Measurements from ENCODE around the gene RPL37A.

Gene RPL37A

DNA sequence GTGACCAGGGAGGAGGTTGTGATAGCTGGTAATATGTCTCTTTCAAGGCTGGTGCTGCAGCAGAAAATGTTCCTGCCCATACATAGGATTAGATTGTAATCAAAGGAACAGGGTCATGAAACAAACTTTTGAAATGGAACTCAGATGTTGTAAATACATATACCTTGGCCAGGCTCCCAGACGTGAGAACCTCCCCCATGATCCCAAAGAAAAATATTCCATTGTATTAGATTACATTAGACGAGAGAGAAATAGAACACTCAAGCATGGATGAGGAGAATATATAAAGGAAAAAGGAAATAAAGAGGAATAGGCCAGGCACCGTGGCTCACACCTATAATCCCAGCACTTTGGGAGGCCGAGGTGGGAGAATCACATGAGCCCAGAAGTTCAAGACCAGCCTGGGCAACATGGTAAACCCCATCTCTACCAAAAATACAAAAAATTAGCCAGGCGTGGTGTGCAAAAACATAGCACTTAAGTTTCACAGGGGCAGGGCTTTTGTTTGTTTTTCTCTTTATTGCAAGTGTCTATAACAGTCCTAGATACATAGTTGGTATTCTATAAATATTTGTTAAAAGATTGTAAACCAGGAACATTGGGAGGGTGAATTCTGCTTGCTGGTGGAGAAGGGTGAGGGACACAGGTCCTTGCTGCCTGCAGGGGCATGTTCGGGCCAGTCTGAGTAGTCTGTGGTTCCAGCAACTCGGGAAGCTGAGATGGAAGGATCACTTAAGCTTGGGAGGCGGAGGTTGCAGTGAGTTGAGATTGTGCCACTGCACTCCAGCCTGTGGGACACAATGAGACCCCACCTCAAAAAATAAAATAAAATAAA, 52.8 kb downstream of the RPL37A start:
- DNase-seq: no peak

DNA sequence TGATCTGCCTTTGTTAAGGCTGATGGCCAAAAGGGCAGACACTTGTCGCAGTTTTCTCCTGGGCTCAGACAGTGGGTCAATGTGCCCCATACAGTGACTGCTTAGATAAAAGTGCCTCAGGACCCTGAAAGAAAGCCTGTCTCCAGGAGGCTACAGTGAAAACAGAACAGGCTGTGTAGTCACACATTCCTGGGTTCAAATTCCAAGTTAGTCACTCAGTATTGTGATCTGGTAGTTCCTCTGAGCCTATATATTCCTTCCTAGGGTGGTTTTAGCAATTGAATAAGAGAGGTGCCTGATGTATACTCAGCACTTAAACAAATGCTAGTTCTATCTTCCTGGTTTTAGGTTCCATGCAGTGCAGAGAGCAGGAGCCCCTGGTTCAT, 54.4 kb downstream of the RPL37A start:
- DNase-seq: no peak
